Stimulated activated CD8-positive, alpha-beta memory T cell treated with anti-CD3 and anti-CD28 coated beads, Interleukin-7, amount 100 ng/mL, for 1 hour (primary cell): ENCODE data around the gene USP34.

ENCODE experiments used
- DNase-seq, 2 donors: peaks; one replicate each; pipeline ENCODE4 v3.0.0-alpha.2; 2020; ENCODE audit warnings: low read depth in 2 of 2

Gene USP34

GRCh38 chr2:61376211-61376610 lies 94.7 kb downstream of the USP34 start:
- no peak for DNase-seq

GRCh38 chr2:61371027-61371426 lies 99.9 kb downstream of the USP34 start:
- DNase-seq = no peak

GRCh38 chr2:61368687-61369665 lies 101.9 kb downstream of the USP34 start:
- DNase-seq = no peak

- no peak for DNase-seq
Observed at GRCh38 chr2:61367177-61367576, 103.7 kb downstream of the USP34 start.

GRCh38 chr2:61363580-61363979 lies 107.3 kb downstream of the USP34 start:
- no peak for DNase-seq

GRCh38 chr2:61362873-61363272 lies 108.0 kb downstream of the USP34 start:
- DNase-seq = no peak

GRCh38 chr2:61361068-61361467 lies 109.8 kb downstream of the USP34 start:
- no peak for DNase-seq

- DNase-seq = no peak
Observed at GRCh38 chr2:61359058-61359457, 111.8 kb downstream of the USP34 start.

- no peak for DNase-seq
Observed at GRCh38 chr2:61357681-61358080, 113.2 kb downstream of the USP34 start.

GRCh38 chr2:61356958-61357350 lies 113.9 kb downstream of the USP34 start:
- no peak for DNase-seq

- no peak for DNase-seq
Observed at GRCh38 chr2:61356261-61356957, 114.5 kb downstream of the USP34 start.

- no peak for DNase-seq
Observed at GRCh38 chr2:61354543-61355197, 116.2 kb downstream of the USP34 start.

- no peak for DNase-seq
Observed at GRCh38 chr2:61353909-61354308, 117.0 kb downstream of the USP34 start.

GRCh38 chr2:61350777-61351176 lies 120.1 kb downstream of the USP34 start:
- no peak for DNase-seq

GRCh38 chr2:61343141-61343540 lies 127.7 kb downstream of the USP34 start:
- no peak for DNase-seq

- no peak for DNase-seq
Observed at GRCh38 chr2:61340242-61340641, 130.6 kb downstream of the USP34 start.

GRCh38 chr2:61338447-61338846 lies 132.4 kb downstream of the USP34 start:
- DNase-seq = no peak

GRCh38 chr2:61335187-61335586 lies 135.7 kb downstream of the USP34 start:
- DNase-seq = no peak

GRCh38 chr2:61334466-61334865 lies 136.4 kb downstream of the USP34 start:
- DNase-seq = no peak

- DNase-seq = no peak
Observed at GRCh38 chr2:61328707-61329251, 142.1 kb downstream of the USP34 start.

- DNase-seq = no peak
Observed at GRCh38 chr2:61327173-61327572, 143.7 kb downstream of the USP34 start.

- DNase-seq = no peak
Observed at GRCh38 chr2:61326423-61326822, 144.5 kb downstream of the USP34 start.
